ENCODE data around the gene CAMKK2. TPM values are rescaled to one million over a fixed set of nuclear protein-coding genes. Genes with fewer than 3 reads are reported as not detected.
A peak's percentile ranks its signal among the peaks of the same experiment; 100 is the strongest.

The CAMKK2 gene
- polyA plus RNA-seq, 1 of the 3 experiments (the other 2 are of a cell fraction) = 23.6 TPM

- POLR2A ChIA-PET = no interaction called here
- H3K9me3 ChIP-seq = no peaks in the 10 kb centered on the region
- no peak overlapping the region for H3K4me2 ChIP-seq
- H3K4me1 ChIP-seq (ENCODE audit: control insufficient read depth in 1 of 2, insufficient read depth in 2 of 2, low read depth in 1 of 2, low read length in 1 of 2) = peaks cover 3 to 7% of the 10 kb centered on the region in 2 experiments; a peak in 3 of 4 replicates
- WGBS (ENCODE audit: low lambda C conversion rate) = 82% methylated on average over 17 of the region's 18 CpGs
- no peak overlapping the region for H2AFZ ChIP-seq (ENCODE audit: low read depth)
- H3K9ac ChIP-seq = no peak overlapping the region
- no peak overlapping the region for H3K4me3 ChIP-seq (ENCODE audit: low read depth in 2 of 2, low read length in 1 of 2)
- H3F3A ChIP-seq (replicated peaks; ENCODE audit: insufficient read depth) = peaks cover 4% of the 10 kb centered on the region
- CTCF ChIA-PET = interaction anchor here (1.7 to 3.1 kb wide), 2 partner anchors 12 to 123 kb away, joined by 3 to 21 read pairs; no protein-coding TSS in a partner anchor
- no peak overlapping the region for H3K27ac ChIP-seq (ENCODE audit: low read depth in 2 of 2, low read length in 1 of 2)
- H3K36me3 ChIP-seq (replicated peaks in 1 of 2; ENCODE audit: control insufficient read depth in 1 of 2, insufficient read depth in 2 of 2, low read length in 1 of 2) = peaks cover 0 to 5% of the 10 kb centered on the region in 2 experiments
- TF ChIP-seq FOSL2 (IDR thresholded peaks at IDR 0.05; ENCODE audit: borderline replicate concordance, low read depth) (no peak), MXI1 (IDR thresholded peaks at IDR 0.05; ENCODE audit: low read depth, low read length) (no peak), GATA2 (CRISPR knock-in tag; IDR thresholded peaks at IDR 0.05) (peak; percentile 84), REST (IDR thresholded peaks at IDR 0.05; ENCODE audit: low read depth, low read length) (no peak), TEAD4 (IDR thresholded peaks at IDR 0.05; ENCODE audit: borderline replicate concordance, insufficient read depth) (no peak), POLR2AphosphoS5 (IDR thresholded peaks at IDR 0.05; ENCODE audit: low read depth, low read length) (no peak), EP300 (IDR thresholded peaks at IDR 0.05; ENCODE audit: borderline replicate concordance in 1 of 2, low read depth in 1 of 2, low read length in 1 of 2) (peak in 1 of 2 experiments; percentile 68; a peak in 1 of 4 replicates), RXRA (IDR thresholded peaks at IDR 0.05; ENCODE audit: borderline replicate concordance, low read depth) (no peak), TAF1 (IDR thresholded peaks at IDR 0.05; ENCODE audit: borderline replicate concordance, low read depth, low read length) (no peak), CHD2 (IDR thresholded peaks at IDR 0.05; ENCODE audit: low read length, partially characterized antibody) (no peak)
- H3K9me2 ChIP-seq = no peaks in the 10 kb centered on the region
- no peaks in the 10 kb centered on the region for H3K27me3 ChIP-seq (ENCODE audit: insufficient read depth)
- H3K79me2 ChIP-seq (ENCODE audit: insufficient read depth) = no peaks in the 10 kb centered on the region
- H4K20me1 ChIP-seq (ENCODE audit: insufficient read depth) = no peaks in the 10 kb centered on the region
- peak; percentile 67 for DNase-seq
Measured at GRCh38 chr12:121218588-121219352, 77.7 kb downstream of the CAMKK2 start.

GRCh38 chr12:121217761-121218160 is 78.7 kb downstream of the CAMKK2 start:
- peaks cover 3 to 7% of the 10 kb centered on the region in 2 experiments; a peak in 3 of 4 replicates for H3K4me1 ChIP-seq (ENCODE audit: control insufficient read depth in 1 of 2, insufficient read depth in 2 of 2, low read depth in 1 of 2, low read length in 1 of 2)
- no peak overlapping the region for H3K9ac ChIP-seq
- no peaks in the 10 kb centered on the region for H3K9me3 ChIP-seq
- ChIA-PET CTCF (interaction anchor here (0.6 to 3.1 kb wide), 4 partner anchors 13 to 122 kb away, joined by 3 to 21 read pairs (median 4); no protein-coding TSS in a partner anchor), POLR2A (no interaction called here)
- DNase-seq = no peak
- 89% methylated on average over 5 of the region's 5 CpGs for WGBS (ENCODE audit: low lambda C conversion rate)
- H3K79me2 ChIP-seq (ENCODE audit: insufficient read depth) = no peaks in the 10 kb centered on the region
- no peak overlapping the region for H3K4me3 ChIP-seq (ENCODE audit: low read depth in 2 of 2, low read length in 1 of 2)
- H3K9me2 ChIP-seq = no peaks in the 10 kb centered on the region
- H2AFZ ChIP-seq (ENCODE audit: low read depth) = no peak overlapping the region
- H3K4me2 ChIP-seq = no peak overlapping the region
- peaks cover 0 to 10% of the 10 kb centered on the region in 2 experiments for H3K36me3 ChIP-seq (replicated peaks in 1 of 2; ENCODE audit: control insufficient read depth in 1 of 2, insufficient read depth in 2 of 2, low read length in 1 of 2)
- H3K27me3 ChIP-seq (ENCODE audit: insufficient read depth) = no peaks in the 10 kb centered on the region
- no peak overlapping the region for H3K27ac ChIP-seq (ENCODE audit: low read depth in 2 of 2, low read length in 1 of 2)
- H3F3A ChIP-seq (replicated peaks; ENCODE audit: insufficient read depth) = peaks cover 4% of the 10 kb centered on the region
- no peaks in the 10 kb centered on the region for H4K20me1 ChIP-seq (ENCODE audit: insufficient read depth)
- TF ChIP-seq RCOR1 (IDR thresholded peaks at IDR 0.05; ENCODE audit: low read length) (no peak), NFIC (IDR thresholded peaks at IDR 0.05; ENCODE audit: borderline replicate concordance) (no peak), USF2 (IDR thresholded peaks at IDR 0.05; ENCODE audit: borderline replicate concordance, low read depth, low read length) (no peak), EP300 (IDR thresholded peaks at IDR 0.05; ENCODE audit: borderline replicate concordance in 1 of 2, low read depth in 1 of 2, low read length in 1 of 2) (no peak), USF1 (IDR thresholded peaks at IDR 0.05; ENCODE audit: borderline replicate concordance, low read depth) (no peak), TEAD4 (IDR thresholded peaks at IDR 0.05; ENCODE audit: borderline replicate concordance, insufficient read depth) (no peak), POLR2AphosphoS5 (IDR thresholded peaks at IDR 0.05; ENCODE audit: low read depth, low read length) (no peak), REST (IDR thresholded peaks at IDR 0.05; ENCODE audit: low read depth, low read length) (no peak), YY1 (IDR thresholded peaks at IDR 0.05; ENCODE audit: low read depth) (no peak), JUND (IDR thresholded peaks at IDR 0.05) (no peak)
